ENCODE results near the gene CBLB.
A peak's percentile ranks its signal among the peaks of the same experiment; 100 is the strongest.

CBLB gene

DNA sequence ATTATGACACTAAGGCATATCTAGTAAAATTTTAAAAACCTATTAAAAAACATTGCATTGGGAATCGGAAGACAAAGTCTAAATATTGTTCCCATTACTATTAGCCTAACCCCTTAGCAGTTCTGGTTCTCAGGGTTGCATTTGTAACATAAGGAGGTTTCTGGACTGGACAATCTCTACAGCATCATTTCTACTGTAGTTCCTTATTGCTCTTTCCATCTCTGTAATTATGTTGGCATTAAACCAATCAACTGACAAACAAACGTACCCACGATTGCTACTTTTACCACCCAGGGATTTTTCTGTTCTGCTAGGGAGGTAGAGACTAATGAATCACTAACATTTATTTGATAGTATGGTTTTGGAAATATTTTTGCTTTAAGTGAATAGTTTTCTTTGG lies 190.8 kb downstream of the CBLB start:
- DNase-seq = no peak

GRCh38 chr3:105676621-105677300 lies 192.1 kb downstream of the CBLB start:
- peak in 1 of 5 donors; percentile 8 for DNase-seq

- no peak for DNase-seq
These were observed 194.3 kb downstream of the CBLB start for GRCh38 chr3:105674437-105675065.

DNA sequence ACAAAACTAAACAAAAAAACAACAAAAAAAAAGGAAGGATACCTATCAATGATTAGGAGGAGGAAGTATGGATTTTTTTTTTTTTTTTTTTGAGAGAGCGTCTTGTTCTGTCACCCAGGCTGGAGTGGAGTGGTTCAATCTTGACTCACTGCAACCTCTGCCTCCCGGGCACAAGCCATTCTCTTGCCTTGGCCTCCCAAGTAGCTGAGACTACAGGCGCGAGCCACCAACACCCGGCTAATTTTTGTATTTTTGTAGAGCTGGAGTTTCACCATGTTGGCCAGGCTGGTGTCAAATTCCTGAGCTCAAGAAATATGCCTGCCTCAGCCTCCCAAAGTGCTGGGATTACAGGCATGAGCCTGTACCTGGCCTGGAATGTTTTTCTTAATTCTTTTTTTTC lies 195.8 kb downstream of the CBLB start:
- DNase-seq = no peak

DNA sequence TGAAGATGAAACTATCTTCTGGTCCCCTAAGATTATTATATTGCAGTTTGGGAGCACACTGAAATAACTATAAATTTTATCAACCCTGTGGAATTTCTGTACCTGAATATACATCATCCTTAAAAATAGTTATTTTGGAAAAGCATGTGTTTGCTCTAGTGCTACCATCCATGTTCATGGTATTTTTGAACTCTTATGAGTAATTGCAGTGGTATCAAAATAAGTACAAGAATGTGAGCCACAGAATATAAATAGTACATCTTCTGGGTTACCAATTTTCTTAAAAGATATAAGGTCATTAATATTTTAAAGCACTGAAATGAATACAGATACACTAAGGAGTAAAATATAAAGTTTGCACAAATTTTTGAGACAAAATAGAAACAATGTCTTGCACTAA lies 206.5 kb downstream of the CBLB start:
- DNase-seq = no peak

DNA sequence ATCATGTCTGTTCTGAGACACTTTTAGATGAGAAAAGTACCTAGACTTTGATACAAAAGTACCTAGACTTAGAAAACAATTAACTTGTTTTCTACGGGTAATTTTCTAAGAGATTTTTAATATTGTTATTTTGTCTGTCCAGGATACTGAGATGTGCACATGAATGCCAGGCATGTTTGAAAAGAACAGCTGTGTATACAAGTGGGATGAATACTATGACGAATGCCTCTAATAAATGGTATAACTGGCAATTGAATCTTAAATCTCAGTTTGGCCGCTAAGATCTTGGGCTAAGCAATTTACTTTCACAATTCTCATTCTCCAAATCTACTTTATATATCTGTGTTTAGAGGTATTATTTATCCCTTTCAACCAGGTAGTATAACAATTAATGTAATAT lies 207.4 kb downstream of the CBLB start:
- DNase-seq = no peak

GRCh38 chr3:105656651-105657504 lies 211.9 kb downstream of the CBLB start:
- no peak for DNase-seq

GRCh38 chr3:105653868-105654267 lies 214.9 kb downstream of the CBLB start:
- no peak for DNase-seq

GRCh38 chr3:105653166-105653565 lies 215.6 kb downstream of the CBLB start:
- no peak for DNase-seq

- DNase-seq = no peak
These were observed 219.3 kb downstream of the CBLB start for GRCh38 chr3:105649480-105649879.

DNA sequence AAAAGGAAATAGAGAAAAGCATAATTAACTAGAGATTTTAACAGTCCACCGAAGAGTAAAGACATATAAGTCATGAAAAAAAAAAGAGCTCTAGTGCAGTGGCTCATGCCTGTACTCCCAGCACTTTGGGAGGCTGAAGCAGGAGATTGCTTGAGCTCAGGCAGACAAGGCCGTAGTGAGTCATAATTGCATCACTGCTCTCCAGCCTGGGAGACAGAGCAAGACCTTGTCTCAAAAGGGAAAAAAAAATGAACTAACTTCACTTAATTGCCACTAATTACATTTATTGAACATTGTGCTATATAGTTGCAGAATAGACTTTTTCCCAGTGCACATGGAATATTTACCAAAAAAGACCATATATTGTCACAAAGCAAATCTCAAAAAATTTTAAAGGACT lies 221.8 kb downstream of the CBLB start:
- no peak for DNase-seq

GRCh38 chr3:105639131-105639530 lies 229.7 kb downstream of the CBLB start:
- DNase-seq = no peak

- no peak for DNase-seq
These were observed 234.1 kb downstream of the CBLB start for GRCh38 chr3:105634708-105635107.

- no peak for DNase-seq
These were observed 239.1 kb downstream of the CBLB start for GRCh38 chr3:105629718-105630117.

DNA sequence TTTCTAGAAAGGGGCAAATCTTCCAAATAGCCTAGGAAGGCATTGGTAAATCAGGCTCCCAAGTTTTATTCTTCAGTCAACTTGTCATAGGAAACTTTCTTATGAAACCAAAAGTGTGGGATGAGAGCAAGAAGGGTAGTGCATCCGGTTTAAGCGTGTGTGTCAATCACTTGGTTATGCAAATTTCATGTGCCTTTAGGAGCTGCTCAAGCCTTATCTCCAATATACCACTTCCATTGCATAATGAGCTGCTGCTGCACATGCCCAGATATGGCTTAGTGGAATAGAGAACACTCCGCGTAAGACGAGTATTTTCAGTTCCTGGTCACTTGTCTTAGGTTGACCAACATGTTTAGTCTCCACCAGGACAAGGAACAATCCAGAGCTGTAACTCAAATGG lies 242.1 kb downstream of the CBLB start:
- no peak for DNase-seq

- DNase-seq = no peak
These were observed 246.6 kb downstream of the CBLB start for GRCh38 chr3:105622169-105622568.

DNA sequence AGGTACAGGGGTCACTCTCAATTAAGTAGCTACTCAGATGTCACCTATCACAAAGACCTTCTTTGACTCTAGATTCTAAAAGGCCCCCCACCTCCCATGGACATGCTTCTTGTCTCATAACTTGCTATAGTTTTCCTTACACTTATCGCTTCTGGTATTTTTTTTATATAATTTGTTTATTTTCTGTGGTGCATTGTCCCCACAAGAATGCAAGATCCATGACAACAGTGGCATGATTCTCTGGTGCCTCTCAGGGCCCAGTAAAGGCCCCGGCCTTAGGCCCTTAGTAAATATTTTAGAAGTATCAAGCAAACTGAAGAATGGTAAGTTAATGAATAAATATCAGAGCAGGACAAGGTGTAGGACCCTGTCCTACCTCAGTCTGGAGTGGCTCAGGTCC lies 248.6 kb downstream of the CBLB start:
- DNase-seq = no peak

GRCh38 chr3:105619651-105620050 lies 249.2 kb downstream of the CBLB start:
- DNase-seq = no peak

DNA sequence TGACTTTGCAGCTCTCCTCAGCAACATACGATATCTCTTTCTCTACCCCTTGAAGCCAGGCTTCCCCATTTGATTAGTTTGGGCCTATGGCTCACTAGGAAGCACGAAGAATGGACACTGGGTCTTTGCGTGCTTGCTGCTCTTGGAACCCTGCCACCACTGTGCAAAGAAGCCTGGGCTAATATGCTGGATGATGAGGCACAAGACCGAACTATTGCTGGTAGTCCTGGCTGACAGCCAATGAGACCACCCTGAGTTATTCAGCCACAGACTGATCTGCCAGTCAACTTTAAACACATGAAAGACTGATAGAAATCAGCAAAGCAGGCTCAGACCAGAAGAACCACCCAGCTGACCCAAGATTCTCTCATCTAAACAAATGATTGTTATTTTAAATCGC lies 250.3 kb downstream of the CBLB start:
- DNase-seq = no peak

- DNase-seq = no peak
These were observed 252.3 kb downstream of the CBLB start for GRCh38 chr3:105616374-105617121.

DNA sequence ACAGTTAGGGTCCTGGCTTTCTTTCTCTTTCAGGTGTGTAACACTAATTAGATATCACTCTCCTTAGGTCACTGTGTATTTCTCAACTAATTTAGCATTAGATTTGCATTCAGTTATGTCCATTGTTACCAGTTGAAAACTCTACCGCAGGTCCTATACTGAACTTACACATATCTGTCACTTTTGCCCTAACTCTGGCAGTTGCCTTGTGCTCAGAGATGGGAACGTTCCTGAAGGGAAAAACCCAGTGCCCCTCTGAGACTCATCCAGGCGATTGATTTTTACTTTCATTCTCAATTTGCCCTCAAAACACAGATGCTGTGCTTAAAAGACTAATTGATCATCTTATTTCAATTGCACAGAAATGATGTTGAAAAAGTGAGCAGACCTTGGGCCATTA lies 253.0 kb downstream of the CBLB start:
- no peak for DNase-seq

- DNase-seq = no peak
These were observed 254.4 kb downstream of the CBLB start for GRCh38 chr3:105614288-105615030.

Data from T-helper 1 cell (primary cell).